Measurements from ENCODE around the gene GBP3.
A peak's percentile ranks its signal among the peaks of the same experiment; 100 is the strongest.
"Not testable (repeated sequence)": the region's sequence is repeated elsewhere in the genome, so short reads cannot be mapped to it uniquely, and the experiment has no call there.

GBP3 gene, protein sequence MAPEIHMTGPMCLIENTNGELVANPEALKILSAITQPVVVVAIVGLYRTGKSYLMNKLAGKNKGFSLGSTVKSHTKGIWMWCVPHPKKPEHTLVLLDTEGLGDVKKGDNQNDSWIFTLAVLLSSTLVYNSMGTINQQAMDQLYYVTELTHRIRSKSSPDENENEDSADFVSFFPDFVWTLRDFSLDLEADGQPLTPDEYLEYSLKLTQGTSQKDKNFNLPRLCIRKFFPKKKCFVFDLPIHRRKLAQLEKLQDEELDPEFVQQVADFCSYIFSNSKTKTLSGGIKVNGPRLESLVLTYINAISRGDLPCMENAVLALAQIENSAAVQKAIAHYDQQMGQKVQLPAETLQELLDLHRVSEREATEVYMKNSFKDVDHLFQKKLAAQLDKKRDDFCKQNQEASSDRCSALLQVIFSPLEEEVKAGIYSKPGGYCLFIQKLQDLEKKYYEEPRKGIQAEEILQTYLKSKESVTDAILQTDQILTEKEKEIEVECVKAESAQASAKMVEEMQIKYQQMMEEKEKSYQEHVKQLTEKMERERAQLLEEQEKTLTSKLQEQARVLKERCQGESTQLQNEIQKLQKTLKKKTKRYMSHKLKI

DNA sequence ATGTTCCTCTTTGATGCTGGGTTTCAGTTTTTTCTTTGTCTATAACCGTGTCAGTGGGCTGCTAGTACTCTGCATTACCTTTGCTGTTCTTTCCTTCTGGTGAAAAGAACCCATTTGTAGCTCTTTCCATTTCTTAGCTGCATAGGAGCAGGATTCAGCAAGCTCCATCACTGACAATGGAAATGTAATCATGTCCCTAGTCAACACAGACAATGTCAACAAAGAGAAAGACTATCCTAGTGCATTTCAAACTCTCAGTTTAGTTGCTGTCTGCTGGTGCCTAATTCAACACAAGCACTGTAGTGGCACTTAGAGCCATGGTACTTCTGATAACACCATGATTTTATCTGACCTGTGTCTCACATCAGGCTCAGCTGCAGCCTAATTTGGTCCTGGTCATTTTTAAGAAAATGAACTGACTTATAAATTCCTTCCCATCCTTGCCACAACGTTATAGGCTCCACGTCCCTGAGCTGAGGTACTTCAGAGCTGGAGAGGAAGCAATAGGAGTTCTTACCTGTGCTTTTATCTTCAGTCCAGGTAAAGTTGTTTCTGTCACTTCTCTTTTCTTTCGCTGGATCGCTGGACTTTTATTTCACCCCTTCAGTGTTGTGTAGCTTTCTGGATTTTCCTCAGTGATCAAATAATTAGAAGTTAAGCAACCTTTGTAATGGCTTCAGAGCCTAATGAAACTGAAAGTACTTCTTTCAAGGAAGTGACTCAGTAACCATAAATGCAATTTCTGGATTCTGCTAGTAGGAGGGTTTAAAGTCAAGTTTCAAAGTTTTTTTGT, at the start of gene GBP3:
TSS of gene GBP3 (minus strand) at position 700 of the 793 bp plus-strand sequence. CDS start 2,145 bp downstream, outside the sequence.
- DNase-seq (ENCODE audit: low read depth in 2 of 2) = peak; percentile 32 to 48

DNA sequence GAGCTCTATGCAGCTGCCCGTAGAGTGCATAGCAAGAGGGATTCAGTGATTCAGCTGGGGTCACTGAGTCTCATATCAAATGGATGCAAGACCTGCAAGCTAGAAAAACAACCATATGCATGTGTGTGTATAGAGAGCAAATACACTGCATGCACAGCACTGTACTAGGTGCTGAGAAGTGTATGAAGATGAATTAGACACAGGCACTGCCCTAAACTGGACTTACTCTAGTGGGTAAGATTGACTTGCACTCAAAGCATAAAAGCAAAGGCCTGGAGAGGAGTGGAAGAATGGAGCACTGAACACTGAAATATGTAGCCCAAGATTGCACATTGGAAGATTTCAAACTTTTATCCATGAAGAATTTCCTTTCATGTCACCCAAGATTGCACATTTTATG, 47.8 kb upstream of the GBP3 start:
- DNase-seq (ENCODE audit: low read depth in 2 of 2) = no peak

DNA sequence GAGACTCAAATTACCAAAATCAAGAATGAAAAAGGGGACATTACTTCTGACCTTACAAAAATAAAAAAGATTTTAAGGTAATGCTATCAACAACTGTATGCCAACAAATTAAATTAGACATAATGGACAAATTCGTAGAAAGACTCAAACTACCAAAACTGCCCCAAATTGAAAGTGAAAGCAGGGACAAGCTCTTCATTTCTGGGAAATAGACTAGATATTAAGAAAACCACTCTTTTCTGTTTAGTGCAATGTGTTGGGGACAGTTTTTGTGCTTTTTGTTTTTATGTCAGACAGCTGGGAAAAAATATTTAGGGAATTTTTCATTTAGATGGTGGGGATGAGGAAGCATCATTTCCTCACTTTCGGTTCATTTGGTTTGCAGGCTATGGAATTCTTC, 47.3 kb upstream of the GBP3 start:
- DNase-seq (ENCODE audit: low read depth in 2 of 2) = no peak

DNA sequence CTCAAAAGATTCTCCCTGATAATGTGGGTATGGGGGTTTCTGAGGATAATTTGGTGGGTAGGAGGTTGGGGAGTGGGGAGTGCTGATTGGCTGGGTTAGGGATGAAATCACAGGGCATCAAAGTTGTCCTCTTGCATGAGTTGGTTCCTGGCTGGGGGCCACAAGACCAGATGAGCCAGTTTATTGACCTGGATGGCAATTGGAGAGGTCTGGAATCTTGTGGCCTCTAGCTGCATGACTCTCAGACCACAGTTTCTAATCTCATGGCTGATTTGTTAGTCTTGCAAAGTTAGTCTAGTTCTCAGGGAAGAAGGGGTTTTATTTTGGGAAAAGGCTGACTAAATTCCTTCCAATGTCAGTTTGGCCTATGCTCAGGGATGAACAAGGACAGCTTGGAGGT, 45.6 kb upstream of the GBP3 start:
- peak in 1 of 2 experiments; percentile 15 for DNase-seq (ENCODE audit: low read depth in 2 of 2)

DNA sequence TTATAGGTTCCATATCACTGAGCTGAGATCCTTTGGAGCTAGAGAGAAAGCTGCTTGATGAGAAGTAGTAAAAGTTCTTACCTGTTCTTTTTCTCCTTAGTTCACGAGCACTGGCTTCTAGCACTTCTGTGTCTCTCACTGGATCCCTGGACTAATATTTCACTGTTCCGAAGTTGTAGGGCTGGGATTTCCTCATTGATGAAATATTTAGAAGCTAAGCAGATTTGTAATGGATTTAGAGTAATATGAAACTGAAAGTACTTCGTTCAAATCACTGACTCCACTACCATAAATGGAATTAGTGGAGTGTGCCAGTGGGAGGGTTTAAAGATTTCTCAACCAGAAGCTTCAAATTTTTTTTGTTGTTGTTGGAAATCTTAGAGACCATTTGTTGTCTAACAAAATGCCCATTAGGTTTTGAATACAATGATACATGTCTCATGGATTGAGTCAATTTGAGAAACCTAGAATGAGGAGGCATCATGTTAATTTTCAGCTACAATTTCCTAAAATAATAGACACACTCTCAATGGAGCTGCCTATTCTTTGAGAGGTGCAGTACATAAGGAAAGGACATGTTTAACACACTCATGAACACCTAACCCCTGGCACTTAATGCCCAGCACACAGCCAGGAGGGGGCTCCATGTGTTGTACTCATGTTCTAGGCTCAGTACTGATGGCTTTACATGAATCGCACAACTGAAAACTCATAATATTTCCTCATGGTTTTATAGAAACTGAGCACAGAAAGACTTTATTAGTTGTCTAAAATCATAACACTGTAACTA, 42.6 kb upstream of the GBP3 start, which contains the start of gene GBP1:
TSS of gene GBP1 (minus strand) at position 130 of the 790 bp plus-strand sequence. CDS start 1,974 bp downstream, outside the sequence.
- DNase-seq (ENCODE audit: low read depth in 2 of 2) = peak; percentile 81

DNA sequence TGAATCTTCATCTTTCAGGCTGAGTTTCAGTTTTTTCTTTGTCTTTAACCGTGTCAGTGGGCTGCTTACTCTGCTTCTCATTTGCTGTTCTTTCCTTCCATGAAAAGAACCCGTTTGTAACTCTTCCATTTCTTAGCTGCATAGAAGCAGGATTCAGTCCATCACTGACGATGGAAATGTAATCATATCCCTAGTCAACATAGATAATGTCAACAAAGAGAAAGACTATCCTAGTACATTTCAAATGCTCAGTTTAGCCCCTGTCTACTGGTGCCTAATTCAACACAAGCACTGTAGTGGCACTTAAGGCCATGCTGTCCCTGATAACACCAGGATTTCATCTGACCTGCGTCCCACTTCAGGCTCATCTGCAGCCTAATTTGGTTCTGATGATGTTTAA, 42.0 kb upstream of the GBP3 start:
- no peak for DNase-seq (ENCODE audit: low read depth in 2 of 2)

DNA sequence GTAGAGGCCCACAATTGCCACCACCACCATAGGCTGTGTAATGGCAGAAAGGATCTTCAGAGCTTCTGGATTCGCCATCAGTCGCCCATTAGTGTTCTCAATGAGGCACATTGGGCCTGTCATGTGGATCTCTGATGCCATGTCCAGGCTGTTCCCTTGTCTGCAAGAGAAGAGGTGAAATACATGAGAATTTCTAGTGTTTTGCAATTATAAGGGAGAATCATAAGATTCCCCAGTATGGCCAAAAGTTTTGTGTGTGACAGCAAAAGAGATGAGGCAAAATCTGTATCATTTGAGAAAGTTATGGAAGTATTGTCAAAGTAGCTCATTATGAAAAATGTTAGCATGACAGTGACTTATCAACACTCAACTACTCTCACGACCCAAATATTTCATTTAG, 40.4 kb upstream of the GBP3 start:
- DNase-seq (ENCODE audit: low read depth in 2 of 2) = no peak

DNA sequence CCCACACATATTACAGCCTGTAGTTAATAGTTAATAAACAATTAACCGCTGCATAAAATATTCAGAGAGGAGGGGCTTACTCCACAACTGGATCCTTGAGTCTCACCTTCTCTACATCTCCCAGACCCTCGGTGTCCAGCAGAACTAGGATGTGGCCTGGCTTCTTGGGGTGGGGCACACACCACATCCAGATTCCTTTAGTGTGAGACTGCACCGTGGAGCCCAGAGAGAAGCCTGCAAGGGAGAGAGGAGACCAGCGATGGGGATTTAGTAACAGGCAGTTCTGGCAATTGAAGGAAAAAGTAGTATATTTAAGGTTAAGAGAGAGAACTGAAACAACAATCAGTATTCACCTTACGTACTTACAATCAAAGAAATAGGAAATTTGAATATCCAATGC, 37.4 kb upstream of the GBP3 start:
- no peak for DNase-seq (ENCODE audit: low read depth in 2 of 2)

DNA sequence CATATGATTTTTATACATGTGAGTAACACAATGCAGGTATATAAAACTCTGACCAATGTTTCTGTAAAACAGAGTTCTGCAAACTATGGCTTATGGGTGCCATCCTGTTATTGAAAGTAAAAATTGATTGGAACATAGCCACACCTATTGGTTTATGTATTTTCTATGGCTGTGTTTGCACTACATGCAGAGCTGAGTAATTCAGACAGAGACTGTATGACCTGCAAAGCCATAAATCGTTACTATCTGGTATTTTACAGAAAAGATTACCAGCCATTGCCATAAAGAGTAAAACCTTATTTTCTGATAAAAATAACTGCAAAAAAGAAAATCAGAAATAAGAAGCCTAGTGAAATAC, 29.3 kb upstream of the GBP3 start:
- DNase-seq (ENCODE audit: low read depth in 2 of 2) = no peak

DNA sequence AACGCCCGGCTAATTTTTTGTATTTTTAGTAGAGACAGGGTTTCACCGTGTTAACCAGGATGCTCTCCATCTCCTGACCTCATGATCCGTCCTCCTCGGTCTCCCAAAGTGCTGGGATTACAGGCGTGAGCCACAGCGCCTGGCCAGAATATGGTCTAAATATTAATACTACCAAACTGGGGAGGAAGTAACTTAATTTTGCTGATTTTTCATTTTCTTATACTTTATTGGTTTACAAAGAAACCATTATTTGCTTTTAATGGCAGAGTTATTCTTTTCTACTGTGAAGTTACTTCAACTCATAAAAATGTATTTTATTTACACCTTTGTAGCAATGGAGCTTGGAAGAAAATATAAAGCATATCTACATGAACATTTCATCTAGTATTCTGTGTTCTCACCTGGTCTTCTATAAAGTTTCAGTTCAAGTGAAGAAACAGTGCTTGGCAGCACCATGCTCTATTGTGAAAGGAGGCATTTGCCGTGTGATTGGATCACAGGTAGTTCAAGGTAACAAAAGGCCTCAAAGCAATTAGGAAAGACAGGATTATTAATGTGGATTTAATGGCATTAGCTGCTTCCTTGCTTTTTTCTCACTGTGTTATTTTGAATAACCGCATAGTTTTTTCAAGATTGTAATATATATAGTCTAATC, 28.8 kb upstream of the GBP3 start:
- no peak for DNase-seq (ENCODE audit: low read depth in 2 of 2)

DNA sequence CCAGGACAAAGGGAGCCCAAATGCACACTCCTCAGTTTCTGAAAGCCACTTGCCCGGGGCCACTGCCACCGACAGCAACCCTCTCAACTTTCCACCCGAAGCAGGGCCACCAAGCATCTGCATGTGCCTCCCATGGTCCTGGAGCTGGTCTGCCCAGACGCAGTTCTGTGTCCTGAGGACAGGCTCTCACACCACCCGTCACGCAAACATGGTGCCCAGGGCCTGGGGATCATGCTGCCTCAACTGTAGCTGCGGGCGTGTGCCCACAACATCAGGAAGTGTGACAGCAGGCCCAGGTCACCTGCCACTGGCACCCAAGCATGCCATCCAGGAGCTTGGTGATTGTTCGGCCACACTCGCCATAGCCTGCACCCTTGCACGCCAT, 28.0 kb upstream of the GBP3 start:
- DNase-seq (ENCODE audit: low read depth in 2 of 2) = no peak

DNA sequence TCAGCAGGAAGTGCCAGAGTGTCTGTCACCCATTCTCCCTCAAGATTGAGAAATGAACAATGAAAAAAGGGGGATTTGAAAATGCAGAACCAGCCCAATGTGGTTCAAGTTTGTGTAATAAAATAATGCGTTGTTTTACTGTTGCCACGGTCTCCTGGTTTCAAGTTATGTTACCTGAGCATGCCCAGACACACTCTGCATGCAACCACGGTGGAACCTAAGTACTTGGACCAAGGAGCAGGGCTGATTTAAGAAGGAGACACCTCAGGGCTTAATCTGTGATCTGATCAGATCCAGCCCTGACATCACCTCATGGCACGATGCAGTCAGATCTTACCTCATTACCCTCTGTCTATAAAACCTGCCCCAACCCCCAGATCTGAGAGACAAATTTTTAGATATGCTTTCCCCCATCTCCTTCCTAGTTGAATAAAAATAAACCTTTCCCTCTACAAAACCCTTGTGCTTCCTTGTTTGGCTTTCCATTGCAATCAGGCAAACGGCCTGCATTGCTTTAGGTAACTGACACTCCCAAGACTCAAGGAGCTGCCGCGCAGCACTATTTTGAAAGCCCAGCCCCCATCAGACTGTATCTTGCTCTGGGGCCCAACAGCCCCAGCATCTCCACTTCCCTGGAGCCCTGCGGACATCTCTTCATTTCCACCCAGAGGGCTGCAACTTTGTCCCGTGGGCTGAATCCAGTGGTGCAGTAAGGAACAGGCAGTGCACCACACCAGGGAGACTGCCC, 27.4 kb upstream of the GBP3 start:
- DNase-seq (ENCODE audit: low read depth in 2 of 2) = not testable (repeated sequence)

DNA sequence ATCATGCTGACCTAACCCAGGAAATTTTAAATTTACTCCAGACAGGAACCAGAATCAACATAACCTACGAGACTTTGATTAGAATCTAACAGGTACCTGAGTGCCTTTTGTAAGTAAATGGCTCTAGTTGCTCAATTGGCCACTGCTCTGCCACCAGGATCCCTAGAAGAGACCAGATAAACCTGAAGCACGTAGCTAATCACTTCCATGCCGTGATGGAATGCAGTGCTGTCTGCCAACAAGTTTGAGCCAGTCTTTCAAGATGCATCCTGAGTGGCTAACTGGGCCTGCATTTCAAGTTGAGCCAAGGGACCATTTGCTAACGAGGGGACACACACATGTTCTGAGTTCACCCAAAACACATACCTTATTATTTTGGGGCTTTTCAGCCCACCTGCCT, 26.5 kb upstream of the GBP3 start:
- DNase-seq (ENCODE audit: low read depth in 2 of 2) = not testable (repeated sequence)

DNA sequence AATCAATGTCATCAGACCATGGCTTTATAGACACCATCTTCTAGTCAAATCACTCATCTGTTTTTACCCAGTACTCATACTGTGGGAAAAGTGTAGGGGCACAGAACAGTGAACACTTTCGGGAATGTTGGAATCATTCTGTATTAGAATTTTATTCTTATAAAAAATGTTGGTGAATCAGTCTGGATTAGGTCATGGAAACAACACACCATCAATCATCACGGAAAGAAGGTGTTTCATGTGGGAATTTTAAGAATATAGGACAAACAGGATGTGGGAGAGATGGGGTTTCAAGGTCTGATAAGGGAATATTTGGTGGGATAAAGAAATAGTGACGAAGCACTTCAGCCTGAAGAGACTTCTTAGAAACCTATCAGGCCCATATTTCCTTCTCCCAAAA, 25.1 kb upstream of the GBP3 start:
- DNase-seq (ENCODE audit: low read depth in 2 of 2) = no peak

DNA sequence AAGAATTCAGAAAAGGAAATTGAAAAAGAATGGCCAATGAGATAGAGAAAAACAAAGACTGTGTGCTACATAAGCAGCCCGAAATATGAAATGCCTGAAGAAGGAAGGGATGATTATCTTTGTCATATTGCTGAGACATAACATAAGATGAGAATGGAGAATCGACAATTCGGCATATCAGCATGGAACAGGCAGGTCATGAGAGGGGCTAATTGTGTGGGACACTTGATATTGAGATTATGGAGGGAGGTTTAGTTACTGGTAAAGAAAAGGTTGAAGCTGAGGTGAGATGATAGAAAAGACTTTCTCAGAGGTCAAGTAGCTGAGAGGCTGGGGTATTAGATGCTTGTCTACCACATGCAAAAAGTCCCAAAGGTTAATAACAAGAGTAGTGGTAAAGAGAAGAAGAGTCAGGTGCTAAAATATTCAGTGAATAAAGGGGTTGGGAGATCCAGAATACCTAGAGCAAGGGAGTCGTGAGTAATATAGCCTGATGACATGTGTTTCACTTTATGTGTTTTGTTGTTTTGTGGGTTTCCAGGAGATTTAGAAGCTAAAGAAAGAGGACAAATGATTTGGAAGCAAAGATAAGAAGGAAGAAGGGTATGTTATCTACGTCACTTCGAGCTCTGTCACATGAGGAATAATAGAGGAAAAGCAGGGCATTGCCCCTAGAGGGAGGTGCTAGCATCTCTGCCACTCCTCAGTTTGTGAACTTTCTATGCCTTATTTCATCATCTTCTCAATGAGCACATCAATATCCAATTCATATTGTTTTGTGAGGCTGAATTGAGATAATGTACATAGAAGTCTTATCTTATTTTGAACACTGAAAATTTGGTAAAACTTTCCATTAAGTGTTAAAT, 23.9 kb upstream of the GBP3 start:
- DNase-seq (ENCODE audit: low read depth in 2 of 2) = not testable (repeated sequence)

DNA sequence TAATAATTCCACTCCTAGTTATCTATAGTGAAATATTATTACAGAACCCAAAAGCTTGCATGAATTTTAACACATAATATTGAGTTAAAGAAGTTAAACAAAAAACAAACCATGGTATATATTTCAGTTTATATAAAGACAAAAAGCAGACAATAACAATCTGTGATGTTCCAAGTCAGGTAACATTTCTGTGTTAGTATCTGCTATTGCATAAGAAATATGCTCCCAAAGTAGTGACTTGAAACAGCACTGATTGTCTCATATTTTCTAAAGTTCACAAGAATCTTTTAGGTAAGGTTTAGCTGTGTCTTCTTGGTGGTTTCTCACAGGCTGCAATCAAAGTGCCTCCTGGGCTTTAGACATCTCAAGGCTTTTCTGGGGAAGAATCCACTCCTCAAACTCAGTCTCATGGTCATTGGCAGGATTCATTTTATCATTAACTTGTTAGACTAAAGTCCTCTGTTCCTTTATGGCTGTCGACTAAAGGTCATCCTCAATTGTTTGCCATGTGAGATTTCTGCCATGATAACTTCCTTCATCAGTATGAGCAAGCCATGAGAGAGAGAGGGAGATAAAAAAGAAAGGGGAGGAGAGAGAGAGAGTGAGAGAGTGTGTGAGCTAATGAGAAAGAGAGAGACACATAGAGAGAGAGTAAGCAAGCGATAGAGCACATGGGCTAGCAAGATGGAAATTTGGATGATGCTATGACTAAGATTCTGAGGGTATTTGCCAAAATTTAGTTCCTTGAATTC, 22.5 kb upstream of the GBP3 start:
- DNase-seq (ENCODE audit: low read depth in 2 of 2) = no peak

DNA sequence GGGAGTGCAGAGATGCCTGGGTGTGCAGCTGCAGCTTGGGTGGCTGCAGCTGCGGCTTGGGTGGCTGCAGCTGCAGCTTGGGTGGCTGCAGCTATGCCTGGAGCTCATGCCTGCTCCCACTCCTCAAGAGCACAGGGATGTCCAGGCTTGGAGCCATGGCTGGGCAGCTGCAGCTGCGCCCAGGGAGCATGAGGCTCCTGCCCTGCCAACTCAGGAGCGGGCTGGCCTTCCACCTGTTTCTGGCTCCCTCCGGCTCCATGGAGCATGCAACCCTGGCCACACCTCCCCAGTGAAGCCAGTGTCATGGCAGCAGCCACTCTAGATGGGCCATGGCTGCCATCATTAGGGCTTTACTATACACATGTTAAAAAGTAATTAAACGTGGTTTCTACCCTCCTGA, 21.3 kb upstream of the GBP3 start:
- DNase-seq (ENCODE audit: low read depth in 2 of 2) = no peak

DNA sequence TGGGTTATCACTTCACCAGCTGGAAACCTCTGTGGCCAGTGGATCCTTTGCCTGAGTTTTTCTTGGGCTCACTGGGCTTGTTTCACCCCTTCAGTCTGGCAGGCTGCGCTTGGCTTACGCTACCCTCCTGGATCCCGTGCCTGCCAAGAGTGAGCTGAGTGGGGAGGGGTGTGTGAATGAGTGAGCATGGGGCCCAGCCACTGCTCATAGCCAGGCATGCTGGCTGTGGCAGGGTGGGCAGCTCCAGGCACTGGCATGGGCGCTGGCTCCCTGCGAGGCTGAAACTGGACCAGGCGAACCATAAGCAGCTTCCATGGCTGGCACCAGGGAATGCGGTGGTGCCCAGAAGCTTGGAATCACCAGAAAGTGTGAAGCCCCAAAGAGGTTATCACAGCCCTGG, 19.8 kb upstream of the GBP3 start:
- DNase-seq (ENCODE audit: low read depth in 2 of 2) = no peak

DNA sequence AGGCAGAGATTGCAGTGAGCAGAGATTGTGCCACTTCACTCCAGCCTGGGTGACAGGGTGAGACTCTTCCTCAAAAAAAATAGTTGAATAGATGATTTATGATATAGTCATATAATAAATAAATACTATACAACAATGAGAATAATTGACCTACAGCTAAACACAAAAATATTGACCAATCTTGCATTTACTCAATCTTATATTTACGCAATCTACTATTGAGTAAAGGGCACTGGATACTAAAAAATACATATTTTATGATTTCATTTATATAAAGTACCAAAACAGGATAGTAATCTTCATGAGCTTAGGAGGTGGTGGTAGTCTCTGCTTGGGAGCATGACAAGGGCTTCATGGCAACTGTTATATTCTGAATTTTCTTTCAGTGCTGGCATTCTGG, 19.1 kb upstream of the GBP3 start:
- DNase-seq (ENCODE audit: low read depth in 2 of 2) = no peak

All from fibroblast of skin of left quadriceps (primary cell).